A549 (cell line): ENCODE measurements around the gene BMERB1. TPM values are rescaled to one million over a fixed set of nuclear protein-coding genes. Genes with fewer than 3 reads are reported as not detected.

Source experiments
- ATAC-seq, 2 experiments: fragments of 200-7000 bp in 1 of 2; fragments of >200 bp in 1 of 2; cut with Nextera tagmentation in 1 of 2; cut with Tn5 transposase in 1 of 2; 3 replicates each; pipeline versions ENCODE4 v1.8.0 to v1.9.1; 2018 to 2020; ENCODE audit warnings: mild to moderate bottlenecking in 1 of 2, moderate library complexity in 1 of 2
- CTCF ChIA-PET: fragments of 300-600 bp; sonication (Branson Sonifier 250); formaldehyde crosslinking; extraction: SDS; loops from one replicate; lab custom pipeline; 2021; ENCODE audit warnings: antibody characterized with exemption, inconsistent platforms; lab: Yijun Ruan, JAX
- POLR2A ChIA-PET: fragments of 350-600 bp; formaldehyde crosslinking; extraction: SDS; loops from one replicate; lab custom pipeline; 2021; ENCODE audit warnings: antibody characterized with exemption, inconsistent platforms; lab: Yijun Ruan, JAX
- DNase-seq, 2 experiments: peaks; one replicate each; pipeline versions ENCODE4 v3.0.0 to v3.0.0-alpha.2; 2011 to 2016; ENCODE audit warnings: low read depth in 1 of 2, low spot score in 1 of 2
- FAIRE-seq: peaks from 2 replicates; lab custom pipeline; 2011; peaks lifted over from hg19 to GRCh38; lab: Jason Lieb, UNC
- H3K27ac ChIP-seq, 2 experiments: fragments of >200 bp; sonication (Bioruptor Twin); formaldehyde crosslinking; 3 replicates each; pipeline ENCODE4 v1.5.1; 2016 to 2017
- H3K4me1 ChIP-seq: fragments of >200 bp; sonication (Bioruptor Twin); formaldehyde crosslinking; 3 replicates; pipeline ENCODE4 v1.6.1; 2016
- H3K4me2 ChIP-seq: fragments of >200 bp; sonication (Bioruptor Twin); formaldehyde crosslinking; 3 replicates; pipeline ENCODE4 v1.6.1; 2016
- H3K4me3 ChIP-seq: fragments of >200 bp; sonication (Bioruptor Twin); formaldehyde crosslinking; 3 replicates; pipeline ENCODE4 v1.5.1; 2016
- H3K9me3 ChIP-seq: fragments of >200 bp; sonication (Bioruptor Twin); formaldehyde crosslinking; 3 replicates; pipeline ENCODE4 v1.6.1; 2016
- ATOH8 ChIP-seq: fragments of 250-450 bp; sonication (Bioruptor Pico); IDR thresholded peaks from 2 replicates; pipeline ENCODE4 v1.5.0; 2020; ENCODE audit warnings: low read depth, mild to moderate bottlenecking, moderate library complexity
- BHLHE40 ChIP-seq: IDR thresholded peaks from 2 replicates; pipeline ENCODE4 v1.6.1; 2012; ENCODE audit warnings: low read depth, low read length, inconsistent platforms
- E2F6 ChIP-seq: IDR thresholded peaks from 2 replicates; pipeline ENCODE4 v1.6.1; 2012; ENCODE audit warnings: low read depth, borderline replicate concordance
- EHF ChIP-seq: fragments of 250-450 bp; sonication (Bioruptor Pico); IDR thresholded peaks from 2 replicates; pipeline ENCODE4 v1.5.0; 2020; ENCODE audit warnings: mild to moderate bottlenecking
- EHMT2 ChIP-seq: fragments of 200-600 bp; sonication (generic); IDR thresholded peaks from 2 replicates; pipeline ENCODE4 v1.6.1; 2016; ENCODE audit warnings: antibody characterized with exemption, low read depth, mild to moderate bottlenecking, moderate library complexity
- ELK1 ChIP-seq: fragments of 150-350 bp; IDR thresholded peaks from 2 replicates; pipeline ENCODE4 v1.6.1; 2014; ENCODE audit warnings: low read depth, mild to moderate bottlenecking, low read length
- ESRRA ChIP-seq: fragments of 150-350 bp; IDR thresholded peaks from 2 replicates; pipeline ENCODE4 v1.6.1; 2014; ENCODE audit warnings: mild to moderate bottlenecking, low read length, borderline replicate concordance
- FOSB ChIP-seq: fragments of 250-450 bp; sonication (Bioruptor Pico); IDR thresholded peaks from 2 replicates; pipeline ENCODE4 v1.5.0; 2020; ENCODE audit warnings: mild to moderate bottlenecking, moderate library complexity
- FOSL2 ChIP-seq, 2 experiments: fragments of 450-650 bp in 1 of 2; fragments of >200 bp in 1 of 2; sonication (Bioruptor Twin) in 1 of 2; formaldehyde crosslinking; IDR thresholded peaks; 2 replicates each; pipeline versions ENCODE4 v1.5.0 to v1.6.1; 2016 to 2020; ENCODE audit warnings: mild to moderate bottlenecking in 1 of 2, moderate library complexity in 1 of 2
- HDAC2 ChIP-seq: fragments of 200-600 bp; sonication (generic); IDR thresholded peaks from 2 replicates; pipeline ENCODE4 v1.6.1; 2016
- HOXB13 ChIP-seq: fragments of 250-450 bp; sonication (Bioruptor Pico); IDR thresholded peaks from 2 replicates; pipeline ENCODE4 v1.5.0; 2020; ENCODE audit warnings: low read depth, mild to moderate bottlenecking, moderate library complexity
- HOXB5 ChIP-seq: fragments of 250-450 bp; sonication (Bioruptor Pico); IDR thresholded peaks from 2 replicates; pipeline ENCODE4 v1.5.0; 2020; ENCODE audit warnings: mild to moderate bottlenecking, moderate library complexity
- JUNB ChIP-seq: fragments of >200 bp; sonication (Bioruptor Twin); formaldehyde crosslinking; IDR thresholded peaks from 2 replicates; pipeline ENCODE4 v1.6.1; 2016
- KDM5A ChIP-seq: fragments of 200-600 bp; sonication (generic); IDR thresholded peaks from 2 replicates; pipeline ENCODE4 v1.6.1; 2016; ENCODE audit warnings: antibody characterized with exemption, mild to moderate bottlenecking
- MYC ChIP-seq: IDR thresholded peaks from 2 replicates; pipeline ENCODE4 v1.6.1; 2012; ENCODE audit warnings: mild to moderate bottlenecking, inconsistent platforms, low read length, improper control_type of control experiment, borderline replicate concordance
- PBX3 ChIP-seq: IDR thresholded peaks from 2 replicates; pipeline ENCODE4 v1.6.1; 2012
- RCOR1 ChIP-seq: fragments of 150-350 bp; IDR thresholded peaks from 2 replicates; pipeline ENCODE4 v1.6.1; 2014; ENCODE audit warnings: antibody characterized with exemption, low read length, low read depth
- SMC3 ChIP-seq: fragments of >200 bp; sonication (Bioruptor Twin); formaldehyde crosslinking; IDR thresholded peaks from 3 replicates; pipeline ENCODE4 v1.6.1; 2018; ENCODE audit warnings: inconsistent platforms
- SREBF2 ChIP-seq: fragments of 450-650 bp; IDR thresholded peaks from 2 replicates; pipeline ENCODE4 v1.6.1; 2014; ENCODE audit warnings: mild to moderate bottlenecking, moderate library complexity
- USF2 ChIP-seq: fragments of 450-650 bp; IDR thresholded peaks from 2 replicates; pipeline ENCODE4 v1.6.1; 2014; ENCODE audit warnings: antibody characterized with exemption
- ZC3H11A ChIP-seq: fragments of 450-650 bp; IDR thresholded peaks from 2 replicates; pipeline ENCODE4 v1.6.1; 2014; ENCODE audit warnings: antibody characterized with exemption, mild to moderate bottlenecking
- WGBS: methylation state at CpG from one replicate; pipeline ENCODE4 v1.1.6; 2017; ENCODE audit errors: missing lambda C conversion rate; 5-methylcytosine and 5-hydroxymethylcytosine counted together
- polyA plus RNA-seq, 4 experiments: library from polyadenylated mRNA; depleted of rRNA in 3 of 4; stranded (reverse); fragments of >200 nt; fragmentation: RNase III in 1 of 4; extraction: RNeasy Plus Mini Kit Qiagen cat#74134 plus additional on column Dnase treatment in 1 of 4; gene quantifications; 2 replicates in 3 of 4; 3 replicates in 1 of 4; pipeline ENCODE4 v1.2.3, GENCODE V29; 2011 to 2017
- TF ChIP-seq, protein P1 (sequence below): fragments of 200-600 bp; sonication (generic); IDR thresholded peaks from 2 replicates; pipeline ENCODE4 v1.6.1; 2016; ENCODE audit warnings: antibody characterized with exemption, mild to moderate bottlenecking, moderate library complexity
- TF ChIP-seq, protein P2 (sequence below): fragments of >200 bp; sonication (Bioruptor Twin); formaldehyde crosslinking; IDR thresholded peaks from 3 replicates; pipeline ENCODE4 v1.6.1; 2016
- TF ChIP-seq, protein P3 (sequence below): fragments of >200 bp; sonication (Bioruptor Twin); formaldehyde crosslinking; IDR thresholded peaks from 3 replicates; pipeline ENCODE4 v1.5.1; 2016

The BMERB1 gene
- polyA plus RNA-seq, 2 of the 4 experiments (the other 2 are of a cell fraction) = 44.7 to 48.9 TPM

GRCh38 chr16:15401972-15402371, 32.4 kb upstream of the BMERB1 start:
- no peak overlapping the region for H3K4me3 ChIP-seq
- no peak overlapping the region for H3K27ac ChIP-seq
- 95% methylated on average over 3 of the region's 3 CpGs for WGBS
- ATAC-seq = no peak
- DNase-seq = no peak
- no peak for TF ChIP-seq ATOH8 (CRISPR knock-in tag)
- no peak for TF ChIP-seq FOSB (CRISPR knock-in tag)
- TF ChIP-seq, protein P1, sequence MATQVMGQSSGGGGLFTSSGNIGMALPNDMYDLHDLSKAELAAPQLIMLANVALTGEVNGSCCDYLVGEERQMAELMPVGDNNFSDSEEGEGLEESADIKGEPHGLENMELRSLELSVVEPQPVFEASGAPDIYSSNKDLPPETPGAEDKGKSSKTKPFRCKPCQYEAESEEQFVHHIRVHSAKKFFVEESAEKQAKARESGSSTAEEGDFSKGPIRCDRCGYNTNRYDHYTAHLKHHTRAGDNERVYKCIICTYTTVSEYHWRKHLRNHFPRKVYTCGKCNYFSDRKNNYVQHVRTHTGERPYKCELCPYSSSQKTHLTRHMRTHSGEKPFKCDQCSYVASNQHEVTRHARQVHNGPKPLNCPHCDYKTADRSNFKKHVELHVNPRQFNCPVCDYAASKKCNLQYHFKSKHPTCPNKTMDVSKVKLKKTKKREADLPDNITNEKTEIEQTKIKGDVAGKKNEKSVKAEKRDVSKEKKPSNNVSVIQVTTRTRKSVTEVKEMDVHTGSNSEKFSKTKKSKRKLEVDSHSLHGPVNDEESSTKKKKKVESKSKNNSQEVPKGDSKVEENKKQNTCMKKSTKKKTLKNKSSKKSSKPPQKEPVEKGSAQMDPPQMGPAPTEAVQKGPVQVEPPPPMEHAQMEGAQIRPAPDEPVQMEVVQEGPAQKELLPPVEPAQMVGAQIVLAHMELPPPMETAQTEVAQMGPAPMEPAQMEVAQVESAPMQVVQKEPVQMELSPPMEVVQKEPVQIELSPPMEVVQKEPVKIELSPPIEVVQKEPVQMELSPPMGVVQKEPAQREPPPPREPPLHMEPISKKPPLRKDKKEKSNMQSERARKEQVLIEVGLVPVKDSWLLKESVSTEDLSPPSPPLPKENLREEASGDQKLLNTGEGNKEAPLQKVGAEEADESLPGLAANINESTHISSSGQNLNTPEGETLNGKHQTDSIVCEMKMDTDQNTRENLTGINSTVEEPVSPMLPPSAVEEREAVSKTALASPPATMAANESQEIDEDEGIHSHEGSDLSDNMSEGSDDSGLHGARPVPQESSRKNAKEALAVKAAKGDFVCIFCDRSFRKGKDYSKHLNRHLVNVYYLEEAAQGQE = no peak
- TF ChIP-seq HOXB5 (CRISPR knock-in tag) = no peak
- no peak for TF ChIP-seq E2F6
- TF ChIP-seq ZC3H11A = no peak
- TF ChIP-seq BHLHE40 = no peak
- TF ChIP-seq FOSL2 (IDR thresholded peaks at IDR 0.05) = no peak
- no peak for TF ChIP-seq FOSL2 (CRISPR knock-in tag; IDR thresholded peaks at IDR 0.05)
- no peak for TF ChIP-seq ESRRA
- no peak for TF ChIP-seq HOXB13 (CRISPR knock-in tag)
- TF ChIP-seq RCOR1 = no peak
- no peak for TF ChIP-seq JUNB
- TF ChIP-seq ELK1 = no peak
- no peak for TF ChIP-seq KDM5A
- no peak for TF ChIP-seq HDAC2
- no peak for TF ChIP-seq EHF (CRISPR knock-in tag)
- no peak for TF ChIP-seq SMC3
- H3K9me3 ChIP-seq = no peaks in the 10 kb centered on the region
- no peaks in the 10 kb centered on the region for H3K4me1 ChIP-seq
- ChIA-PET POLR2A (no interaction called here), CTCF (no interaction called here)
- no peak for FAIRE-seq
- no peak overlapping the region for H3K4me2 ChIP-seq

DNA sequence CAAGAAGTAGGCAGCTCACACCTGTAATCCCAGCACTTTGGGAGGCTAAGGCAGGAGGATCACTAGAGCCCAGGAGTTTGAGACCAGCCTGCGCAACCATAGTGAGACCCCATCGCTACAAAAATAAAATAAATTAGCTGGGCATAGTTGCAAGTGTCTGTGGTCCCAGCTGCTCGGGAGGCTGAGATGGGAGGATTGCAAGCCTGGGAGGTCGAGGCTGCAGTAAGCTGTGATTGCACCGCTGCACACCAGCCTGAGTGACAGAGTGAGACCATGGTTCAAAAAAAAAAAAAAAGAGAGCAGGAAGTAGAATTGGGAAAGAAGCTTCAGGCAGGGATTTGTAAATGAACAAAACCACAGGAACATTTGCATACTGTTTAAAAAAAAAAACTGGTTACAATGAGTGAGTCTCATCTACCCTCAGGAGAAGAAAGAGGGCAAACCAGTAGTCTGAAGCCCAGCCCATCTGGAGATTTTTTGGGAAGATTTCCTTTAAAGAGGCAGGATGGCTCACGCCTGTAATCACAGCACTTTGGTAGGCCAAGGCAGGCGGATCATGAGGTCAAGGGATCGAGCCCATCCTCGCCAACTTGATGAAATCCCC, 30.9 kb upstream of the BMERB1 start:
- ATAC-seq = no peak
- H3K4me3 ChIP-seq = no peak overlapping the region
- 87% methylated on average over 9 of the region's 9 CpGs for WGBS
- ChIA-PET CTCF (no interaction called here), POLR2A (no interaction called here)
- TF ChIP-seq, protein P2, sequence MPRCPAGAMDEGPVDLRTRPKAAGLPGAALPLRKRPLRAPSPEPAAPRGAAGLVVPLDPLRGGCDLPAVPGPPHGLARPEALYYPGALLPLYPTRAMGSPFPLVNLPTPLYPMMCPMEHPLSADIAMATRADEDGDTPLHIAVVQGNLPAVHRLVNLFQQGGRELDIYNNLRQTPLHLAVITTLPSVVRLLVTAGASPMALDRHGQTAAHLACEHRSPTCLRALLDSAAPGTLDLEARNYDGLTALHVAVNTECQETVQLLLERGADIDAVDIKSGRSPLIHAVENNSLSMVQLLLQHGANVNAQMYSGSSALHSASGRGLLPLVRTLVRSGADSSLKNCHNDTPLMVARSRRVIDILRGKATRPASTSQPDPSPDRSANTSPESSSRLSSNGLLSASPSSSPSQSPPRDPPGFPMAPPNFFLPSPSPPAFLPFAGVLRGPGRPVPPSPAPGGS = no peak
- no peak for TF ChIP-seq E2F6
- TF ChIP-seq PBX3 = no peak
- no peak for TF ChIP-seq MYC
- no peak for TF ChIP-seq EHMT2
- TF ChIP-seq USF2 = no peak
- TF ChIP-seq BHLHE40 = no peak
- TF ChIP-seq, protein P3, sequence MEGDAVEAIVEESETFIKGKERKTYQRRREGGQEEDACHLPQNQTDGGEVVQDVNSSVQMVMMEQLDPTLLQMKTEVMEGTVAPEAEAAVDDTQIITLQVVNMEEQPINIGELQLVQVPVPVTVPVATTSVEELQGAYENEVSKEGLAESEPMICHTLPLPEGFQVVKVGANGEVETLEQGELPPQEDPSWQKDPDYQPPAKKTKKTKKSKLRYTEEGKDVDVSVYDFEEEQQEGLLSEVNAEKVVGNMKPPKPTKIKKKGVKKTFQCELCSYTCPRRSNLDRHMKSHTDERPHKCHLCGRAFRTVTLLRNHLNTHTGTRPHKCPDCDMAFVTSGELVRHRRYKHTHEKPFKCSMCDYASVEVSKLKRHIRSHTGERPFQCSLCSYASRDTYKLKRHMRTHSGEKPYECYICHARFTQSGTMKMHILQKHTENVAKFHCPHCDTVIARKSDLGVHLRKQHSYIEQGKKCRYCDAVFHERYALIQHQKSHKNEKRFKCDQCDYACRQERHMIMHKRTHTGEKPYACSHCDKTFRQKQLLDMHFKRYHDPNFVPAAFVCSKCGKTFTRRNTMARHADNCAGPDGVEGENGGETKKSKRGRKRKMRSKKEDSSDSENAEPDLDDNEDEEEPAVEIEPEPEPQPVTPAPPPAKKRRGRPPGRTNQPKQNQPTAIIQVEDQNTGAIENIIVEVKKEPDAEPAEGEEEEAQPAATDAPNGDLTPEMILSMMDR = no peak
- TF ChIP-seq SREBF2 = no peak
- TF ChIP-seq, all 56 proteins: peak for 0
- Histone ChIP-seq H3K4me1 (no peaks in the 10 kb centered on the region), H3K27ac (no peak overlapping the region; a peak in 1 of 6 replicates), H3K4me2 (no peak overlapping the region), H3K9me3 (no peaks in the 10 kb centered on the region)
- no peak for FAIRE-seq
- DNase-seq = no peak
